HG03135 (cell line): ENCODE measurements around the gene KRT73.

Experiments
- ATAC-seq: cut with Tn5 transposase; IDR thresholded peaks from one replicate; pipeline ENCODE4 v1.9.1; 2021; ENCODE audit warnings: mild to moderate bottlenecking, moderate library complexity; ENCODE audit not compliant: unreplicated experiment

The KRT73 gene

GRCh38 chr12:52618216-52618615, at the start of gene KRT73:
TSS of gene KRT73 (minus strand) at chr12:52618559. CDS start at chr12:52618524, 35 bp downstream.
- no peak for ATAC-seq

GRCh38 chr12:52667931-52668330, 49.6 kb upstream of the KRT73 start:
- ATAC-seq = no peak

DNA sequence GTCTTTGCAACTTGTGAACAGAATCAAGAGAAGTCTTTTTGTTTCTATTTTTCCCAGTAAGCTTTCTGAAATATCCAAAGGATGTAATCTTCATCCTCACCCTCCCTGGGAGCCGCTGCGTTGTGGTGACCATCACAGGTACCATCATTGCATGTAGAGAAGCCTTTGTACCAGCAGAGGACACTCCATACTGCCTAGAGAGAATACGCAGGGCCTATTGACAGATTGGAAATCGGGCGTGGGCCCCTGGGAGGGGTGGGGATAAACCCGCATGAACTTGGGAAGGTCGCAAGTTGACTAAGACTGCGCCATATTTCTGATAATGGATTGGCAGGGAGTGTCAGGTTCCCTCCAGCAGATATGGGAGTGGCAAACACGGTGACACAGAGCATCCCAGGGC, 49.1 kb upstream of the KRT73 start:
- no peak for ATAC-seq

- no peak for ATAC-seq
These were observed 48.1 kb upstream of the KRT73 start for GRCh38 chr12:52666471-52666870.

DNA sequence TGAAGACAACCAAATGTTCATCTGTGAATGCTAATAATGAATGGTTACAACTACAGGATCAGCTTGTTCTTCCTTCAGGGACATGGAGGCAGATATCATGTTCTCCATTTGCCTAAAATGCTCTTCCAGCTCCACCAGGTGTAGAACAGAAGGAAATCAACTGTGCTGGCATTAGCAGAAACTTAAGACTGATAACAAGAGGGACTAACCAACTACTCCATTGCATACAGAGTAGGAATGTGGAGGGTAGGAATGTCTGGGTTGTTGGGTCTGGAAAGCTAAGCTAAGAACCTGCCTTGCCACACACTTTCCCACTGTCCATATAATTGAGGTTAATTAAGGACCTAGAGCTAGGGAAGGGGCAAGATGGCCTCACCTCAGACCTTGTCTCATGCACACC, 45.1 kb upstream of the KRT73 start:
- ATAC-seq = no peak

DNA sequence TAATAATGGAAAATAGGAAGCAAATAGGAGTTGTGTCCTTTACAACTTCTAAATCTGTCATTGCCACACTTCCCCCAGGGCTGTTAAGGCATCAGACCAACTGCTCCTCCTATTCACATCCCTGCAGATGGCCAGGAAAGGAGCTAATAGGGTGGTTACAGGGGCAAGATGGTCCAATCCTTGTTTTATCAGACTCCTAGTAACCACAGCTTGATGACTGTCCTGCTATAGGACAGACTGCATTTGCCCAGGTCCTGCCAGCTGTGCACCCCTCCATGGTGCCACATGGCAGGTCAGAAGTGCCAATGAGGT, 44.5 kb upstream of the KRT73 start:
- no peak for ATAC-seq

DNA sequence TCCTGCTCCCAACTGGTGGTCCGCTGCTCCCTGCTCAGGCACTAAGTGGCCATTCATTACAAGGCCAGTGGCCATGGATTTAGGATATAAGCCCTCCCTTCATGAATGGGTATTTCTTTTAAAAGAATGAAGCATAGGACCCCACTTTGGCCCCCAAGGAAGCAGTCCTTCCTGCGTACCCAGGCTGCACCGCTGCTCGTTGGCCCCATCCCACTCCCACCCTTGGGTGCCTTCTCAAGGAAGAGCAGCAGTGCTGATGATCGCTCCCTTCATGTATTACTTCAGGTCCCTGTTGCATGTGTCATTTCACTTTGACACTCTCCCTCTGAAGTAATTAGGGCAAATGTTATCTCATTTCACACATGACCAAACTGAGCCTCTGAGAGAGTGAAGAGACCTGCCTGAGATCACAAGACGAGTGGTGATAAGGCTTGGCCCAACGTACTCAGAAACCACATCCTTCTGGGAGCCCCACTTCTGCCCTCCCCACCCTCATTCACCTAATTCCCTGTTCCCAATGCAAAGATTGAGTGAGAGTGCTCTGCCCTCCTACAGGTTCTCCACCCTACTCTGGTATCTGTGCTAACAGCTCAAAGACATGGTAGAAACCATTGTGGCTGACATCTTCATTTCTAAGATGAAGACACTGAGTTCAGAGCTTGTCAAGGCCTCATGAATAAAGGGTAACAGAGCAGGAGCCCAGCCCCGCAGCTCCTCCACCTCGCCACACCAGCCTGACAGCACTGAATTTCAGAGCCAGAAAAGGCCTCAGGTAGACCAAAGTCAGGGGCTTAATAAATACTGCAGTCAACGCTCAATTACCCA, 43.9 kb upstream of the KRT73 start:
- ATAC-seq = no peak

- ATAC-seq = no peak
These were observed 43.3 kb upstream of the KRT73 start for GRCh38 chr12:52661668-52662067.

DNA sequence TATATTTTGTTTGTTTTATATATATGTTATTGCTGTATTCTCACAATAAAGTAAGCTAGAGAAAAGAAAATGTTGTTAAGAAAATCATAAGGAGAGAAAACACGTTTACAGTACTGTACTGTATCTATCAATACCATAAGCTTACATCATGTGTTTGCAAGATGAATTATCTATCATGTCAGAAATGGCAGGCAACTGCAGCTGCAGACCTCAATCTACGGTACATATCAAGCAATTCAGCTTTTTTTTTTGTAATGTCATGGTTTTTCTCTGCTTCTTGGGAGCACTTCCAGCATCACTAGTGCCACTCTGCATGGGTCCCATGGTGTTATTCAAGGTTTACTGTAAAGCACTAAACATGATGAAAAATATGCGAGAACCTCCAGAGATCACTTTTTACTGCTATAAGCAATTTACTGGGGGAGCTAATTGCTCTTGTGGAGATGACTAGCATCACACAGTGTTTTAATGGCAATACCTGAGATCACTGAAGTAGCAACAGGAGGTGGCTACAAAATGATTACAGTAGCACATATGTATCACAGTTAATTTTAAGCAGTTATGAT, 42.7 kb upstream of the KRT73 start:
- no peak for ATAC-seq

DNA sequence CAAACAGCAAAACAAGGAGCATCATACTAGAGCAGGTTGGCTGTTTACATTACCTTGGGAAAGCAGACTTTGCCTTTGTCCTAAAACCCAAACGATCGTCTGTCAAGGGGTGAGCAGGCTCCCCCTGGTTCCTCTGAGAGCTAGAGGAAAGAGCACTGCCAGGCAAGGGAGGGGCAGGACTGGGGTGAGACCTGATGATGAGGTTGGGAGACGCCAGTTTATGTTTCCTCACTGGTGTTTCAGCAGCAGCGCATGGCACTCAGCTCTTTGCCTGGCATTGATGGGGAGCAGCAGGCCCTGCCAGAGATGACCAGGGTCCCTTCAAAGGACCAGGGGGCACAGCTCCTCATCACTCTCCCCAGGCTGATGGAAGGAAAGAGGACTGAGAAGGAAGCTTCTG, 41.6 kb upstream of the KRT73 start:
- no peak for ATAC-seq

GRCh38 chr12:52659395-52659794, 41.0 kb upstream of the KRT73 start:
- ATAC-seq = no peak

DNA sequence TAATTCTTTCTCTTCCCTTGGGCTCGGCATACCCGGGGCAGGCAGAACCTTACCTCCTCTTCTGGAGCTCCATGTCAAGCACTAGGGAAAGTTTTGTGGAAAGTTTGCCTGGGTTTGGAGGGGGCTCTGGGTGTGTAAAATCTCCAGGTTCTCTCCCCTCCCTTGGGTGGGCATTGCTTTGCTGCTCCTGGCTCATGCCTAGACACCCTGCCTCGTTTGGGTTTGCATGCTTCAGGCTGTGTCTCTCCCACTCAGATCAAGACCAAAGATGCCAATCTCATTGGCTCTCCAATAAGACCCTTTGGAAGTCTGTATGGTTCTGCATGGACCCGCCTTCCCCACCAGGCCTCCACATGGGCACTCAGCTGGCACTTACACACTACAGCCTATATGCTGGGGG, 39.8 kb upstream of the KRT73 start:
- ATAC-seq = no peak

GRCh38 chr12:52657250-52657902, 39.0 kb upstream of the KRT73 start:
- no peak for ATAC-seq

DNA sequence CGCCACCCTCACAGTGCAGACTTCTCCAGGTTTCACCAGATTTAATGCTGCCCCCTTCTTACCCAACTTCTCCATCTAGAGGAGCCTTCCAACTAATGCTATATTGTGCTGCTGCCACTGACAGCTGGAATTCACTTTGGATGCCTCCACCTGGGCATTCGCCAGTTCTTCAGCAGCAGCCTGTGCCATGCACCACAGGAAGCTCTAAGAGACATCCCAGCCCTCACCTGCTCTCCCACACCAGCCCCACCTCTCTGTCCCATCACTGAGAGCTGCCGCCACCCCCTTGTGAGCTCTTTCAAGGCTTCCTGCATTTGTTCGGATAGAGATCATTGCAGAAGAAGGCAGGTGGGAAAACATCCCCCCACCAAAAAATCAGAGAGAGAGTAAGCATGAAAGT, 38.3 kb upstream of the KRT73 start:
- ATAC-seq = no peak

DNA sequence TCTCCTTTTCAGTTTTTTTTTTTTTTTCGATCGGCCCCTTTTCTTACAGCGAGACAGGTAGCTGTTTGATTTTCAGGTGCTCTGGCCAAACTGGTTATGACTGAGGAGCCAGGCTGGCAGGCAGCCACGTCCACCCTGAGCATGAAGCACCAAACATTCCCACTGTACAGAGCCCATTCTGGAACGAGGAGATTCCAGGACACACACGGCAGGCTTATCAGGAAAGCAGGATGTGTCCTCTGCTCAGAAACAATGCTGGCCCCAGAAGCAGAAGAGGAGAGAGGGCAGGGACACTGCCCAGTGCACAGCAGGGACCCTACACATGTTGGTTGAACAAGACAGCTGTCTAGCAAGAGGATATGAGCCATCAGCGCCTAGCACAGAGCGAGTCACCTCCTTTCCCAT, 37.4 kb upstream of the KRT73 start:
- no peak for ATAC-seq

DNA sequence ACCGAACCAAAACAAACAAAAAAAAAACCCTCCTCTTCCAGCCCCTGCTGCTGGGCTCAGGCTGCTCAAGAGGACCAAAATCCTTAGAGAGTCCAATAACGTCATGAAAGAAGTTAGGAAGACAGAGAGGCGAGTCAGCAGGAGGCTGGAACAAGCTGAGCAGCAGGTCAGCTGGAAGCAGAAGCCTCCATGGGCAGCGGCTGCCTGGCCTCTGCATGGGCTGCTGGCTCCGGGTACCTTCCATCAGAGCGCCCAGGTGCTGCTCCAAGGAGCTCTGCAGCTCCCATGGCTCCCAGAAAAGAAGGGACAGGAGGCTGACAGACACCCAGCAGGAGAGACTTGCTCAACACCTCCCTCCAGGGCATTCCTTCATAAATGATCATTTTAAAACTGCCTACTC, 36.9 kb upstream of the KRT73 start:
- ATAC-seq = no peak

GRCh38 chr12:52651726-52652261, 33.4 kb upstream of the KRT73 start, which contains the start of gene KRT2:
TSS of gene KRT2 (minus strand) at chr12:52652211. CDS start at chr12:52652142, 69 bp downstream.
- ATAC-seq = no peak

DNA sequence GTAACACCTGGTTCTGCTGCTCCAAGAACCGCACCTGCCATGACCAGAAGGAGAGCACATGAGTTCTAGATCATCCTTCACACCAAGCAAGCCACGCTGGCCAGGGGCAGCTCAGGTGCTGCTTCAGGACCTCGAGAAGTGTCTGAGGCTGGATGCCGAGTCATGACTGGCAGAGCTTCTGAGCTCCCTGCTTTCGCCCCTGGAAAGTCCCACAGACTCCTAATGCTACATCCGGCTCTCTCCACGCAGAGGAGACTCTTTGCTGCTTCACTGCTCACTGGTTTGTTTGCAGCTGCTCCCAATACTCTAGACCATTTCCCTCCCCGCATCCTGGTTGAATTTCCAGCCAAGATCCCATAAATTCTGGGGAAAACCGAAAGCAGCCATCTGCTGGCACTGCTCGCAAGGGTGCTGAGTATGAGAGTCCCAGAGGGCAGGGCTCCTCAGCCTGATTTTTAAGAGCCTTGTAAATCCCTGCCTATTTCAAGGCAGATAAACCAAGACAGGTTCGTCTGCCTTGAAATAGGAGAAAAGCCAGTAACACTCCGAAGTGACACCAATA, 32.2 kb upstream of the KRT73 start:
- ATAC-seq = no peak

DNA sequence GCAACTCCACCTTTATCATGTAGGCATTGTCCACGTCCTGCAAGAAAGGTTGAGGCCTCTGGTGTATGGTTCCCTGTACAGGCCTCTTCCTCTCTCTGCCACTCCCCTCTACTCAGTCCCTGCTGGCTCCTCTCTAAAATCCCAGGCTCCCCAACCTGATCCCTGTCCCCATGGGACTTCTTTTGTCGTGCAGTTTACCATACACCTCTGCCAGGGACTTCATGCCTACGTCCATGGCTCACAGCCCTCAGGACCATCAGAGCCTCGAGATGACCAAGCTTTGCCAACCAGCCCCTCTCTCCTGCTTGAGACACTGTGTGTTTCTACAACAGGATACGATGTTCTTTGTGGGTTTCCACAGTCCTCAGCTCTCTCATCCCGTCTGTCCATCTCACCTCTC, 30.7 kb upstream of the KRT73 start:
- ATAC-seq = no peak

GRCh38 chr12:52648012-52648550, 29.7 kb upstream of the KRT73 start:
- no peak for ATAC-seq

- no peak for ATAC-seq
These were observed 29.2 kb upstream of the KRT73 start for GRCh38 chr12:52647601-52648000.
